KOPT-K1 (cell line): Measurements from ENCODE around the gene SLAMF7.

Experiments
- H3K27ac ChIP-seq: fragments of 200-600 bp; sonication (generic); 2 replicates; pipeline ENCODE4 v1.5.1; 2016; ENCODE audit warnings: antibody characterized with exemption, mild to moderate bottlenecking, low read depth, low read length; ENCODE audit not compliant: poor library complexity, severe bottlenecking
- H3K36me3 ChIP-seq: fragments of 200-600 bp; sonication (generic); 2 replicates; pipeline ENCODE4 v1.5.1; 2017; ENCODE audit warnings: antibody characterized with exemption, mild to moderate bottlenecking, low read length, moderate library complexity; ENCODE audit not compliant: insufficient read depth
- H3K9me3 ChIP-seq: fragments of 200-600 bp; sonication (generic); 2 replicates; pipeline ENCODE4 v1.5.1; 2017; ENCODE audit warnings: antibody characterized with exemption, low read length, mild to moderate bottlenecking; ENCODE audit not compliant: insufficient read depth, poor library complexity, severe bottlenecking

SLAMF7 gene

DNA sequence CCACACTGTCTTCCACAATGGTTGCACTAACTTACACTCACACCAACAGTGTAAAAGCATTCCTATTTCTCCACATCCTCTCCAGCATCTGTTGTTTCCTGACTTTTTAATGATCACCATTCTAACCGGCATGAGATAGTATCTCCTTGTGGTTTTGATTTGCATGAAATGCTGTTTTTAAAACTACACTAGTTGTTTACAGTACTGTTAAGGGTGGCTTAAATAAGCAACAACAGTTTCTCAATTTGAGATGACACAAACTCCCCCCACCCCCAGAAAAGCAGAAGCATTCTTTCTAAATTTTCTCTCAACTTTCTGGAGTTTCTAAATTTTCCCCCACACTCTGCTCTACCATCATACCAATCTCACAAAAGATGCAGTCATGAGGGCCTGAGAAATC is 7.1 kb upstream of the SLAMF7 start:
- H3K27ac ChIP-seq, result no peak overlapping the region
- H3K9me3 ChIP-seq, result peaks cover 33% of the 10 kb centered on the region

DNA sequence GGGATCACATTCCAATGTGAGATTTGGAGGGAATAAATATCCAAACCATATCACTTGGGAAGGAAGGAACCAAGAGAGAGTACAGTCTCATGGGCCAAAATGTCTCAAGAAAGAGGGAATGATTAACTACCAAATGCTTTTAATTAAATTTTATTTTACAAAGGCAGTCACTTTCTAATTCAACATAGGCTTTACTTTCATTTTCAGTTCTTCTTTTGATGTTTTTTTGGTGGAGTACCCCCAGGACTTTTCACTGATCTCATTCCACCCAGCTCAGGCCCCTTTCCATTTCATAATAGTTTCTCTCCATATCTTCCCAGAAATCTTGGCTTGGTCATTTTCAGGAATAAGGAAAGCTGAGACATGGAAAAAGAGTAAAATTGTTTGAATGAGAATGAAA is 5.1 kb upstream of the SLAMF7 start:
- Histone ChIP-seq H3K27ac (peak overlapping the region; percentile 35), H3K36me3 (no peaks in the 10 kb centered on the region), H3K9me3 (peaks cover 37% of the 10 kb centered on the region)

More for the DNA sequence above, 7.1 kb upstream of the SLAMF7 start:
- no peaks in the 10 kb centered on the region for H3K36me3 ChIP-seq

GRCh38 chr1:160734301-160734700 is 4.7 kb upstream of the SLAMF7 start:
- no peaks in the 10 kb centered on the region for H3K36me3 ChIP-seq
- H3K9me3 ChIP-seq, result peaks cover 37% of the 10 kb centered on the region
- peak overlapping the region; percentile 35 for H3K27ac ChIP-seq

GRCh38 chr1:160738271-160738670 is 776 bp upstream of the SLAMF7 start:
- peaks cover 37% of the 10 kb centered on the region for H3K9me3 ChIP-seq
- H3K36me3 ChIP-seq, result no peaks in the 10 kb centered on the region
- no peak overlapping the region for H3K27ac ChIP-seq

DNA sequence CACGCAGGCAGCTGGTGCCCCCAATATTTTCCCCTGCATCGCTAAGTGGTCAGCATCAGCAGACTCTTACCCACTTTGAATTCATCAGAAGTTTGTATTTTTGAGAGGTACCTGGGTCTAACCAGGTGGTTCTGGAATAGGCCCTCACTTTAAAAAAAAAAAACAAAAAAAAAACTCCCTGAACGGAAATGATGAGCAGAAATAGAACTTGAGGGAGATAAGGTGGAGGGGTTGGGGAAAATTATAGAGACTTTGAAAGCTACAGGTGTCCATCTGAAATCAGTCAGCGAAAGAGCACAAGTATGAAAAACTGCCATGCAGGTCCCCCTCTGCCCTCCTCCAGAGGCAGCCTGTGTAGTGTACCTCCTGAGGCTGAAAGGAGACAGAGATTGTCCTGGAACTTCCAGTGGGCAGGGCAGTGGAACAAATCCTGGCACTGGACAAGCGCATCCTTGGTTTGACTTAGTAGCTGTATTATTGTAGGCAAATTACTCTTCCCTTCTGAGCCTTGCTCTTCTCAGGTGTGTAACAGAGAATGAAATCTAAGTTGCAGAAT is 1.2 kb downstream of the SLAMF7 start:
- peaks cover 20% of the 10 kb centered on the region for H3K9me3 ChIP-seq
- H3K27ac ChIP-seq, result no peak overlapping the region
- no peaks in the 10 kb centered on the region for H3K36me3 ChIP-seq

GRCh38 chr1:160741092-160741501 is 2.0 kb downstream of the SLAMF7 start:
- H3K27ac ChIP-seq, result no peak overlapping the region
- H3K9me3 ChIP-seq, result peaks cover 13% of the 10 kb centered on the region

GRCh38 chr1:160741612-160742348 is 2.7 kb downstream of the SLAMF7 start:
- peaks cover 6% of the 10 kb centered on the region for H3K9me3 ChIP-seq
- H3K27ac ChIP-seq, result no peak overlapping the region
- H3K36me3 ChIP-seq, result no peaks in the 10 kb centered on the region

More at GRCh38 chr1:160741092-160741501, 2.0 kb downstream of the SLAMF7 start:
- H3K36me3 ChIP-seq, result no peaks in the 10 kb centered on the region

- no peaks in the 10 kb centered on the region for H3K36me3 ChIP-seq
- H3K27ac ChIP-seq, result no peak overlapping the region
- no peaks in the 10 kb centered on the region for H3K9me3 ChIP-seq
These were observed 3.5 kb downstream of the SLAMF7 start for GRCh38 chr1:160742428-160743127.

GRCh38 chr1:160743266-160743665 is 4.2 kb downstream of the SLAMF7 start:
- no peaks in the 10 kb centered on the region for H3K36me3 ChIP-seq
- H3K27ac ChIP-seq, result no peak overlapping the region
- H3K9me3 ChIP-seq, result no peaks in the 10 kb centered on the region

DNA sequence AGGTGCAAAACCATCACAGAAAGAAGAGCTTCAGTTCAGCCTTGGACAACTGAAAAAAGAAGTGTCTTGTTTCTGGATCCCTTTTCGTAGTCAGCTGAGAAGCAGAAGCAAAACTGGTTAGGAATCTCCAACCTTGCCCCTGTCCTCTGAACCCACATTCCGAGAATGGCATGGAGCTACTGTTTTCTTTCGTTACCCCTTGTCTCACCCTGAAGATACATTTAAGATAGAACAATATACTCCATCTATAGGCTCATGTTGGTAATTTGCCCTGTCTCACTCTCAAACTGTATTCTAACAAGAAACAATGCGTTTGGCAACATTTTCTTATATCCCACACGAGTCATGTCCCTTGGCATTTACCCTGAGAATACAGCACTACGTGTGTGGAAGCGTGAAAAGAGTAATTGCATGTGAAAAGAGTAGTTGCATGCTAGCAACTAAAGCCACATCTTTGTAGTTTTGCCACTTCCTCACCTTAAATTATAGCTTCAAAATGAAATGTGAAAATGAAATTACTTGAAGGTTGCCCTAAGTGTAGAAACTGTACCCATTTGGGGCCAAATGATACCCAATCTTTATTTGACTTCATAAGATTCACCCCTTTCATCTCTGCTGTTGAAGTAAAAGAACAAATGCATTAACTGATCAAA is 5.3 kb downstream of the SLAMF7 start:
- H3K27ac ChIP-seq, result peak overlapping the region; percentile 27
- H3K9me3 ChIP-seq, result no peaks in the 10 kb centered on the region
- no peaks in the 10 kb centered on the region for H3K36me3 ChIP-seq

DNA sequence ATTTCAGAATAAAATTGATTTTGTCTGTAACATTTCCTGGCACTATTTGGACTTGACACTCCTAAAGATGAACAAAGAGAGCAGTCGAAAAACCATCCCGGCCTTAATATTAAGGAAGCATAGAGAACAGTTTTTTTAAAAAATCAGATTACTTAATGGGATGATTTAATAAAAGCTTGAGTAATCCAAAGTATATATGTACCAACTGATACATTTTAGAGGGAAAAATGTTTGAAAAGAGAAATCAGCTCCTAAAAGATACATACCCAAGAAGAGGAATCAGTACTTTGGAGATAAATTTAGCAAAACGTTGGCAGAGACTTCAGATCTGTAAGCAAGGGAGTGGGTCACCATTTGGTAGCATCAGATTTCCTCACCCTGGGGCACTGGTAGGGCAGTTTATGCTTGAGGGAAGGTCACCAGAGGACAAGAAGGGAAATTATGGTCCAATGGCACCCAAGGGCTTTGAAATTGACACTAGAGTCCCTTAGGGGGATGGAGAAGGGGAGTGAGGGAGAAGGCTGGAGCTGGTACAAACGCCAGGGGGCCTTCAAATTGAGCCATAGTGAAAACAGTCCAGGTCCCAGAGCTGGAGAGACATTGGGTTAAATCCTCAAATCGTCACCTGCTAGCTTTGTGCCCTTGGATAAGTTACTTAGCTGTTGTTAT is 5.9 kb downstream of the SLAMF7 start:
- Histone ChIP-seq H3K36me3 (no peaks in the 10 kb centered on the region), H3K27ac (no peak overlapping the region), H3K9me3 (no peaks in the 10 kb centered on the region)

DNA sequence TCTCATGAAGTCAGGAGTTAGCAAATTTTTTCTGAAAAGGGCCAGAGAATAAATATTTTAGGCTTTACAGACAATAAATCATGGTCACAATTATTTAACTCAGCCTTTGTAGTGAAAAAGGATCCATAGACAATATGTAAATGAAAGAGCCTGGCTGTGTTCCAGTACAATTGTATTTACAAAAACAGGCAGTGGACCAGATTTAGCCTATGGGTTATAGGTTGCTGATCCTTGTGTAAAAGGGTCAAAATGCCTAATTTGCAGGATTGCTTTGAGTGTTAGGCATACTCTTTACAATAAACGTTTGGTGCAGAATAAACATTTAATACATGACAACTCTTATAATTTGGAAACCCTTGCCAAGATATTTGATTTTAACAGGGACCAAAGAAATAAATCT is 6.5 kb downstream of the SLAMF7 start:
- Histone ChIP-seq H3K36me3 (no peaks in the 10 kb centered on the region), H3K9me3 (no peaks in the 10 kb centered on the region), H3K27ac (no peak overlapping the region)

- no peak overlapping the region for H3K27ac ChIP-seq
- H3K36me3 ChIP-seq, result no peaks in the 10 kb centered on the region
- H3K9me3 ChIP-seq, result no peaks in the 10 kb centered on the region
These were observed 7.9 kb downstream of the SLAMF7 start for GRCh38 chr1:160746836-160747500.

GRCh38 chr1:160747717-160748116 is 8.7 kb downstream of the SLAMF7 start:
- H3K27ac ChIP-seq, result no peak overlapping the region
- H3K9me3 ChIP-seq, result no peaks in the 10 kb centered on the region
- no peaks in the 10 kb centered on the region for H3K36me3 ChIP-seq
